Suprapubic skin (tissue), 4 donors: ENCODE data around the gene GNAQ. TPM values are rescaled to one million over a fixed set of nuclear protein-coding genes. Genes with fewer than 3 reads are reported as not detected.
A peak's percentile ranks its signal among the peaks of the same experiment; 100 is the strongest.

Experiments used
- DNase-seq, 2 donors: peaks; one replicate each; pipeline ENCODE4 v3.0.0-alpha.2; 2019; ENCODE audit warnings: low spot score in 2 of 2
- H3K27ac ChIP-seq: fragments of 200-600 bp; sonication (generic); one replicate; pipeline ENCODE4 v1.5.1; 2019
- H3K27me3 ChIP-seq: fragments of 200-600 bp; sonication (generic); one replicate; pipeline ENCODE4 v1.5.1; 2019
- H3K36me3 ChIP-seq: fragments of 200-600 bp; sonication (generic); one replicate; pipeline ENCODE4 v1.5.1; 2019
- H3K4me1 ChIP-seq: fragments of 200-600 bp; sonication (generic); one replicate; pipeline ENCODE4 v1.5.1; 2019
- H3K4me3 ChIP-seq: fragments of 200-600 bp; sonication (generic); one replicate; pipeline ENCODE4 v1.5.1; 2019; ENCODE audit warnings: mild to moderate bottlenecking
- H3K9me3 ChIP-seq: fragments of 200-600 bp; sonication (generic); one replicate; pipeline ENCODE4 v1.5.1; 2019
- CTCF ChIP-seq, 2 donors: fragments of 200-600 bp in 1 of 2; fragments of 450-650 bp in 1 of 2; sonication (generic) in 1 of 2; IDR thresholded peaks; one replicate each; pipeline ENCODE4 v1.5.1; 2016 to 2019; ENCODE audit warnings: antibody characterized with exemption in 2 of 2, mild to moderate bottlenecking in 1 of 2, moderate library complexity in 1 of 2
- EP300 ChIP-seq: sonication (generic); formaldehyde crosslinking; IDR thresholded peaks from one replicate; pipeline ENCODE4 v1.6.1; 2017; ENCODE audit warnings: antibody characterized with exemption
- POLR2A ChIP-seq, 2 donors: fragments of 450-650 bp; IDR thresholded peaks; one replicate each; pipeline ENCODE4 v1.6.1; 2017; ENCODE audit warnings: antibody characterized with exemption in 2 of 2, mild to moderate bottlenecking in 2 of 2, moderate library complexity in 2 of 2
- POLR2AphosphoS5 ChIP-seq, 3 donors: sonication (generic); formaldehyde crosslinking; IDR thresholded peaks; one replicate each; pipeline ENCODE4 v1.6.1; 2017; ENCODE audit warnings: antibody characterized with exemption in 3 of 3
- WGBS: methylation state at CpG from one replicate; pipeline ENCODE4 v1.1.5; 2018; 5-methylcytosine and 5-hydroxymethylcytosine counted together
- total RNA-seq, 4 donors: library from RNA; depleted of rRNA; stranded (reverse); fragments of >200 nt; gene quantifications; one replicate each; pipeline ENCODE4 v1.1.0, GENCODE V29; 2016

The GNAQ gene
- total RNA-seq, 4 donors from 2014 or later: 16.0 to 29.0 (median 17.7) TPM

GRCh38 chr9:78025186-78025585 is 6.4 kb downstream of the GNAQ start:
- H3K36me3 ChIP-seq: no peaks in the 10 kb centered on the region
- no peaks in the 10 kb centered on the region for H3K27me3 ChIP-seq
- no peak for DNase-seq
- no peak overlapping the region for H3K27ac ChIP-seq
- no peaks in the 10 kb centered on the region for H3K9me3 ChIP-seq
- H3K4me3 ChIP-seq: no peak overlapping the region
- 78% methylated on average over 7 of the region's 7 CpGs for WGBS
- TF ChIP-seq CTCF (IDR thresholded peaks at IDR 0.05) (no peak), POLR2A (IDR thresholded peaks at IDR 0.05) (no peak), POLR2AphosphoS5 (IDR thresholded peaks at IDR 0.05) (no peak), EP300 (no peak)
- H3K4me1 ChIP-seq: peaks cover 68% of the 10 kb centered on the region

DNA sequence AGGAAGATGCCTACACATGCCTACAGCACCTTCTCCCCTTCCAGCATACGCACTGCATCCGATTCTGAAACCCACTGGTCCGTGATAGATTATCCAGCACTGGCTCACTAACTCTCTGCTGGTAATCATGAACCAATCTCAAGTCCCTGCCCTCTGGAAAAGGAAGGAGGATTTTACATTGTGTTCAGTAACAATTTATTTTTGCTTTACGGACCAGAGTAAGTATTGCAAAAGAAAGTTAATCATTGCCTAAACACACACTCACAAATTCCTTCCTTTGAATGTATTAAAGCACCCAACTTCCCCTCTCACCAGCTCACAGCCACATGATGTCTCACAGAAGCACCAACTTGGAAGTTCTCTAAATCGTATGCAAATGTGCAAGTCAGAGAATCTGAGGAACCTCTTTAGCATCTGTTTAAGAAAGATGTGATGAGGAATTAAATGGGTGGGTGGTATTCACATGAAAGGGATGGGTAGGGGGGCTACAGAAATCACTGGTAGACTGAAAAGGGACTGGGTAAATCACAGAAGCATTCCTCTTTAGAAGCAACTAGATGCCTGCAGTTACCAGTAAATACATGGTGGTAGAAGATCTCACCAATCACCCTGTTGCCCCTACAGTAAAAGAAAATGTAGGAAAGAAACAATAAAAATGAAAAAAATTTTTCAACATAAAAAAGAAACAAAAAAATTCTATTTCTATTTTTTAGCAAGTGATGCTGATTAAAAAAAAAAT is 8.4 kb downstream of the GNAQ start:
- no peak overlapping the region for H3K4me3 ChIP-seq
- no peak overlapping the region for H3K27ac ChIP-seq
- no peak for DNase-seq
- TF ChIP-seq EP300 (no peak), POLR2AphosphoS5 (IDR thresholded peaks at IDR 0.05) (no peak), POLR2A (IDR thresholded peaks at IDR 0.05) (no peak), CTCF (IDR thresholded peaks at IDR 0.05) (no peak)
- 75% methylated on average over 5 of the region's 5 CpGs for WGBS
- H3K9me3 ChIP-seq: no peaks in the 10 kb centered on the region
- no peaks in the 10 kb centered on the region for H3K36me3 ChIP-seq
- H3K27me3 ChIP-seq: no peaks in the 10 kb centered on the region
- H3K4me1 ChIP-seq: peaks cover 49% of the 10 kb centered on the region

GRCh38 chr9:78021697-78022096 is 9.9 kb downstream of the GNAQ start:
- Histone ChIP-seq H3K9me3 (no peaks in the 10 kb centered on the region), H3K4me1 (peaks cover 48% of the 10 kb centered on the region), H3K27ac (peak overlapping the region; percentile 36), H3K36me3 (no peaks in the 10 kb centered on the region), H3K27me3 (no peaks in the 10 kb centered on the region), H3K4me3 (no peak overlapping the region)
- no peak for DNase-seq
- 79% methylated on average over 8 of the region's 8 CpGs for WGBS
- TF ChIP-seq POLR2A (IDR thresholded peaks at IDR 0.05) (no peak), EP300 (no peak), POLR2AphosphoS5 (IDR thresholded peaks at IDR 0.05) (no peak), CTCF (IDR thresholded peaks at IDR 0.05) (no peak)

- Histone ChIP-seq H3K36me3 (no peaks in the 10 kb centered on the region), H3K27ac (no peak overlapping the region), H3K9me3 (no peaks in the 10 kb centered on the region), H3K4me1 (peaks cover 25% of the 10 kb centered on the region), H3K27me3 (no peaks in the 10 kb centered on the region), H3K4me3 (no peak overlapping the region)
- TF ChIP-seq CTCF (IDR thresholded peaks at IDR 0.05) (no peak), POLR2A (IDR thresholded peaks at IDR 0.05) (no peak), EP300 (no peak), POLR2AphosphoS5 (IDR thresholded peaks at IDR 0.05) (no peak)
- DNase-seq: no peak
- WGBS: 80% methylated on average over 3 of the region's 3 CpGs
These were observed 14.4 kb downstream of the GNAQ start for GRCh38 chr9:78017190-78017693.

DNA sequence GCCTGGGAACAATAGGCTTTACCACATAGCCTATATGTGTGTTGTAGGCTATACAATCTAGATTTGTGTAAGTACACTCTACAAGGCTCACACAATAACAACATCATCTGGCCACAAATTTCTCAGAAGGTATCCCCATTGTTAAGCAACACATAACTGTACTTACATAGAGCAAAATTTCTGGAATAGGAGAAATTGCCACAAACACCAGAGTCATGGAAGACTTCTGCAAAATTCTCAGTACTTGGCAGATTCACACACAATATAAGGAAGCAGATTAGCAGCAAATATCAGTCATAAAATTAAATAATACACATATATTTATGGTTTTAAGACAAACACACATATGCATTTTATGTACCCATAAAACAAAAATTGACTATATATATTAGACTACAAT is 16.4 kb downstream of the GNAQ start:
- no peaks in the 10 kb centered on the region for H3K36me3 ChIP-seq
- TF ChIP-seq POLR2AphosphoS5 (IDR thresholded peaks at IDR 0.05): no peak
- no peak for TF ChIP-seq POLR2A (IDR thresholded peaks at IDR 0.05)
- TF ChIP-seq CTCF (IDR thresholded peaks at IDR 0.05): no peak
- no peak for TF ChIP-seq EP300

More for the DNA sequence above, 16.4 kb downstream of the GNAQ start:
- Histone ChIP-seq H3K27ac (no peak overlapping the region), H3K27me3 (no peaks in the 10 kb centered on the region), H3K4me1 (peaks cover 22% of the 10 kb centered on the region), H3K4me3 (no peak overlapping the region), H3K9me3 (no peaks in the 10 kb centered on the region)
- no peak for DNase-seq
